Ecto neural progenitor cell (in vitro differentiated cells): Measurements from ENCODE around the gene TAC4.

Experiments used
- DNase-seq: peaks from one replicate; pipeline ENCODE4 v3.0.0-alpha.2; 2018; ENCODE audit warnings: low spot score

The TAC4 gene

GRCh38 chr17:49809056-49809455, 38.8 kb downstream of the TAC4 start:
- no peak for DNase-seq

- no peak for DNase-seq
These were observed 49.1 kb downstream of the TAC4 start for GRCh38 chr17:49798738-49799137.

GRCh38 chr17:49798182-49798581, 49.7 kb downstream of the TAC4 start:
- no peak for DNase-seq

- DNase-seq = no peak
These were observed 52.5 kb downstream of the TAC4 start for GRCh38 chr17:49795372-49795771.

GRCh38 chr17:49793309-49793708, 54.6 kb downstream of the TAC4 start:
- no peak for DNase-seq

- DNase-seq = no peak
These were observed 58.7 kb downstream of the TAC4 start for GRCh38 chr17:49789243-49789578.

GRCh38 chr17:49788478-49789242, 59.2 kb downstream of the TAC4 start, which contains the start of gene KAT7:
Gene KAT7, plus strand, starts transcription at chr17:49788681. Its CDS starts 154 bp downstream, at chr17:49788835.
- DNase-seq = peak; percentile 100
